GM18498 (cell line): ENCODE measurements around the gene YIPF7.

ENCODE experiments used
- ATAC-seq: cut with Tn5 transposase; IDR thresholded peaks from one replicate; pipeline ENCODE4 v1.9.1; 2021; ENCODE audit warnings: mild to moderate bottlenecking, moderate library complexity; ENCODE audit not compliant: unreplicated experiment

YIPF7 gene

DNA sequence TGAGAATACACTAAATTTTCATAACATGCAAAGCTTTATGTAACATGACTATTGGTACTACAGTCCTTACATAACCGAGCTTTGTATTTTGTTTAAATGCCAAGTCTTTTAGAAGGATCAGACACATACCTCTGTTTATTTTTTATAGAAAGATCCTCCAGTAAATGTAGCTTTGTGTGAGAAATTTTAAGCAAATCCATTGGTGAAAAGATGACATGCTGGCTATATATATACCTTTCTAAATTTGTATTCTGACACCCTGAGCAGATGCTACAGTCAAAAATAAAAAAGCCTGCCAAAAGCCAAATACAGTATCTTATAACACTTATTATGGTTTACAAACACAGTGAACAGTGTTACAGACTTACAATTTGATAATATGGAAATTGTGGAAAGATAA, at the start of gene YIPF7:
YIPF7 (minus strand) TSS at position 201 of the 400 bp plus-strand sequence. CDS start 1,525 bp downstream, outside the sequence.
- ATAC-seq: no peak

DNA sequence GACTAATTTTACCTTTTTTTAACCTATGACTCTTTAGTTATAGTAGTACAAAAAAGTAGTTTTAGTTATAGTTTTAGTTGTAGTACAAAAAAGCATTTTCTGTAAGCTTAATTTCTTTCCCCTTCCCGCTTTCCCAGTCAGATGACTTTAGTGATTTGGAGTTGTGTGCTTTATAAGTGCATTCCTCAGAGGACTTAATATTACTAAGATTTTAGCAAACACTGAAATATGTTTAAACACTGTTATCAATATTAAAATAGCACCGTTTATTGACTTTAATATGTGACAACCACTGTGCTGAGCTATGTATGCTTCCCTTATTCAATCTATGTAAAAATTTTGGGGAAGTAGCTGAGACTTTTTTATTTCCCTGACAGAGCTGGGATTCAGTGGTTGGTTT, 49.6 kb upstream of the YIPF7 start:
- no peak for ATAC-seq

DNA sequence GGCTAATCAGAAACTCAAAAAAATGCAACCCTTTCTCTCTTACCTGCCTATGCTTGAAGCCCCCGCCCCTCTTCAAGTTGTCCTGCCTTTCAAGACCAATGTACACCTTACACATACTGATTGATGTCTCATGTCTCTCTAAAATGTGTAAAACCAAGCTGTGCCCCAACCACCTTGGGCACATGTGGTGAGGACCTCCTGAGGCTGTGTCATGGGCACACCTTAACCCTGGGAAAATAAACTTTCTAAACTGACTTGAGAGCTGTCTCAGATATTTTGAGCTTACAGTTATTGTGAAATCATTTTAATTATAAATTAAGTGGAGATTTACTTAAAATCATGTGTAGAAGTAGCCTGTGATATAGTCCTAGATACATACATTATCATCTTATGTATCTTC, 49.0 kb upstream of the YIPF7 start:
- no peak for ATAC-seq

DNA sequence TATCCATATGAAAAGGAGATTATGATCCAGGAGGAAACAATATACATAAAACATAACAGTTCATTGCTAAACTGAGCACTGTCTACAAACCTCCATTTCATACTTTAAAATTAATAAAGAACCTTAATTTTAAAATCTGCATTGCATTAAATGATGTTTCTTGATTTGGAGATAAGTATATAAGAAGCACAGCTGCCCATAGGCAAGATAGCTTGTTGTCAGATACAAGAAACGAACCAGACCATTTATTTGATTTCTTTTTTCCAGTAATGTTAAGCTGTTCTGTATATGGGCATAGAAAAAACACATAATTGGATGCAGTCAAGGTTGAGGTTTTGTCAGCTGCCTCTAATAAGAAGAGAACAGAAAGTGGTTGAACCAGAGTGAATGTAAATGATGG, 33.2 kb upstream of the YIPF7 start:
- ATAC-seq: no peak

DNA sequence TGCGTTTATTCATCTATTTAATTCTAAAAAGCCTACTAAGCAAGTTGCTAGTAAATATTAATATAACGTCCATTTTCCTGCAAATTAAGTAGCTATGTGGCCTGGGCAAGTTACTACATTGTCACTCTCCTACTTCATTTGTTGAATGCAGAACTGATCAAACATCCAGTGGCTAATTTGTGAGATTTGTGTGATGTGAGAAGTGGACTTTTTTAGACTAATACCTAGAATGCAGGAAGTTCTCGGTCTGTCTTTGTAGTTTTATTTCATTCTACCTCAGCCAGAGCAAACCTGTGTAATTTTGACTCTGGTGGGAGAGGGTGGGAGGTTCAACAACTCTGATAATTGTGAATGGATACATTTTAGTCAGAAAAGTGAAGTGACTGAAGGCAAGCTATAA, 27.6 kb upstream of the YIPF7 start:
- peak; percentile 9 for ATAC-seq

DNA sequence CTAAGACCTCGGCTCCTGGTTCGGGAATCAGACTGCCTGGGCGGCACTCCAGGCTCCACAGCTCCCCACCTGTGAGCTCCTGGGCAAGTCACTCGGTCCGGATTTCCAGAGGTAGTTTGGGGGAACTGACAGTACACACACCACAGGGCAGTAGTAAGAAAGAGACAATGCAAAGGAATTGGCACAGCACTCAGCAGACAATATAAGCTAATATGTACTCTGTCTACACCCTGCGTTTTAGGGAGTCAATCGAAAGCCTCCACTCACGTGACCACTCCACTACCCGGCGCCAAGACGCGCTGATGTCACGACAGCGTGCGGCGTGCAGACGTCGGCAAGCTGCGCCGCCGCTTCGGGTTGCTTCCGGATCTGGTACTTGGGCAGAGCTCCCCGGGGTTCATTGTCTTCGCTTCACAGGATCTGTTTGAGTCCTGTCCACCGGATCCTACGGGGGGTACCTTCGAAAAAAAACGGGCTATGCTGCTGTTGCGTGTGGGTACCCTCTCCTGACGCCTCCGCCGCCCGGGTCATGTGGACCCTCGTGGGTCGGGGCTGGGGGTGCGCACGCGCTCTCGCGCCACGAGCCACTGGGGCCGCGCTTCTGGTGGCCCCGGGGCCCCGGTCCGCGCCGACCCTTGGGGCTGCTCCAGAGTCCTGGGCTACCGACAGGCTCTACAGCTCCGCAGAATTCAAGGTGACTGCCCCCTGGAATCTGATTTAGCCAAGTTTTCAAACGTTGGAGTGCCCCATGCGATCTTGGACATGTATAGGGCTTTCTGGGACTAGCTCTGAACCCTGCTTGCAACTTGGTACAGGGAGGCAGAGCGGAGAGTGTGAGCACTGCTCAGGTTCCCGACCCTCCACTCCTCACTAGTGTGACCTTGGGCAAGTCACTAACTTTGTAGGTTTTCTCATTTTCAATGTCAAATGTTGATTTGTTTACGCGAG, 26.9 kb upstream of the YIPF7 start, which contains the start of gene GUF1:
GUF1 (plus strand) TSS at position 327 of the 948 bp plus-strand sequence; CDS start at position 530, 203 bp downstream.
- peak; percentile 96 for ATAC-seq

DNA sequence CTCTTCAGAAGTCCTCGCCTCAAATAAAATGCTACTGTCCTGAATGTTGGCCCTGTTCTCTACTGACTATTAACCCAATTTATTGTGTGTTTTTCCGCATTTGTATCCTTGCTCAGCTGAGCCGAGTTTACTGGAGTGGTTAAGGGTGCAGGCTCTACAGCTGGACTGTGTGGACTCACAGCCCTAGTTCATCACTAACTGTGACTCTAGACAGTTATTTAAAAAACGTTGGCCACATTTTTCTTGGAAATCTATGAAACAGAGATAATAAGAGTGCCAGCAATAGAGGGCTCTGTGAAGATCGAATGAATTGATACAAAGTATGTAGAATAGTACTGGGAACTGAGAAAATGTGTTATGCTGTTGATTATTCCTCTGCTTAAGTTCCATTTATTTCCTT, 23.9 kb upstream of the YIPF7 start:
- ATAC-seq: no peak

DNA sequence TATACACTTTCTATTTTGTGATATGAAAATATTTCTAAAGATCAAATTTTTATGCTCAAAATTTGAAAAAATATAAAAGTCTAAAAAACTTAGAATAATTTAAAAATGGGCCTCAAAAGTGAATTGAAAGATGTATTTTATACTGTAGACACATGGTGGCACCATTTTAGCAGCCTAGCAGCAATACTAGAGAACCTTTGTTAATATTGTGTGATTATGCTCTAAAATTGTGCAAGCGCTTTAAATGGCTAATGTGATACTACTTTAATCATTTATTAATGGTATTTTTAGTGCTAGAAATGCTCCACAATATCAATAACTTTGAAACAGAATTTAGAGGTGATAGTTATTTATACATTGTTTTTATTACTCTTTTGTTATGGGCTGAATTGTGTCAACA, 23.0 kb upstream of the YIPF7 start:
- ATAC-seq: no peak

DNA sequence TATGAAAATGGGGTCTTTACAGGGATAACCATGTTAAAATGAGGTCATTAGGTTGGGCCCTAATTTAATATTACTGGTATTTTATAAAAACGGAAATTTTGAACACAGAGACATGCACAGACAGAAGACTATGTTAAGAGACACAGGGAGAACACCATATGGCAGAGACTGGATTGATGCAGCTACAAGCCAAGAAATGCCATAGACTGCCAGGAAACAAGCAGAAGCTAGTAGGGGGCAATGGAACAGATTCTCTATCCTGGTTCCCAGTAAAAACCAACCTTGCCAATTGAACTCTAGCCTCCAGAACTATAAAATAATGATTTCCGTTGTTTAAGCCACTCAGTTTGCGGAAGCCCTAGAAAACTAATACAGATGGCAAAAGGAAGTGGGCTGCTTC, 20.2 kb upstream of the YIPF7 start:
- ATAC-seq: no peak

DNA sequence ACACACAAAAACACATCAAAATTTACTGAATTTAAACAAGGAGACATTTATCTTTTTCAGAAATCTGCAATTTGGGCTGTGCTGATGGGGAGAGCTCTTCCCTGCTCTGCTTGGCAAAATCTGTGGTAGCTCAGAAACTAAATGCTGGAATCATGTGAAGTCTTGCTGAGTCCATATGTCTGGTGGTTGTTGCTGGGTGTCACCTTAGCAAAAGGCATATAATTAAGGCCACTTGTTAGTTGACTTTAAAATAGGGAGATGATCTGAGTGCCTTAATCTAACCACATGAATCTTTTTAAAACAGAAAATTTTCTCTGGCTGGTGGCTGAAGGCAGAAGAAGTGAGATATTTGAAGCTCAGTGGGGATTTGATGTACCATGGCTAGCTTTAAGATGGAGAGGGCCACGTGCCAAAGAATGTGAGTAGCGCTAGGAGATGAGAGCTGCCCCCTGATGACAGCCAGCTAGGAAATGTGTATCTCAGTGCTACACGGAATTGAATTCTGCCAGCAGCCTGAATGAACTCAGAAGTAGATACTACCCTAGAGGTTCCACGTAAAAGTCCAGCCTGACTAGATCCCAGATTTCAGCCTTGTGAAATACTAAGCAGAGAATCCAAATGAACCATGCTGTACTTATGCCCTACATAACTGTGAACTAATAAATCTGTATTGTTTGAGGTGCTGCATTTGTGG, 19.2 kb upstream of the YIPF7 start:
- no peak for ATAC-seq

DNA sequence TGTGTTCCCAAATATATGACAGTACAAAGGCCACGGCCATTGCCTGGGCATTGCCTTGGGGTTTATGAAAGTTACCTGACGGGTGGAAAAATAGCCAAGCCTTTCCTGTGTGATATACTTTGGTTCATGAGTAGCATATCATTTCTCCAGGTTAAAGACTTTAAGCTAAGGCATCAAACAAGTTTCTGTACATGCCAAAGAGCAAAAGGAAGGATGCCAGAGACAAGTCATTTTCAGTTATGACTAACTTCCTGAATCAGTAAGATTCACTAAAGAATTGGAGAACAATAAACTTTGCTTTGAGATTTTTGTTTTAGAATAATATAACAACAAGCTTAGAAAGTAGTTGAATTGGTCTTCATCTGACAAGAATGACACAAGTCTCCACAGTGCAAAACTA, 17.1 kb upstream of the YIPF7 start:
- ATAC-seq: no peak

DNA sequence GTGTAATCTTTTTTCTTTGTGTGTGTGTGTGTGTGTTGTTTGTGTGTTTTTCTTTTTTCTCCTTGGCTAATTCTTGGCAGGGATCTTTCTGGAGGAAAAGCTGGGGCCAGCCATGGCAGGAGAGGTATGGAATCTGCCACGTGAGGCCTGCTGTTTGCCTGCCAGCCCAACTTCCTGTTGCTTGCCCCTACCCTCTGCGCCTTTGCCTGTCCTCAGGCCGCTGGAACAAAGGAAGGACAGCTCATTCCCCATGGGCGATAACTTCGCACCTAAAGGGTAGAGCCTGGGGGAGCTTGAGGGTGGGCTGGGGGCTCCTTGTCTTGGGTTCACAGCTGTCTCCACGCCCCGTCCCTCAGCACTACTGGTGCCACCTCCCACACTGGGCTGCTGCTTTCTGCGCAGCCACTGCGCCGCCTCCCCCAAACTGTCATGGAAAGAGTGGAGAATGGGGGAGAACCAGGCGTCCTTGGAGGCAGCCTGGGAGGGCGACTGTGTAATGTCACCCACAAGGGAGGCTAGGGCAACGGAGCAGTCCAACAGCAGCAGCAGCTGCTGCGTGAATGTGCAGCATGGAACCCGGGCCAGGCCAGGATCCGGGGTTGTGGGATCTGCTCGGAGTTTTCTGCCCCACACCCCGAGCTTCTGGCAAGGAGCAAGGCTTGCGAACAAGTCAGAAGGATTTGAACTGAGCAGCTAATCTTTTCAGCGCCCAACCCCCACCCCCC, 12.3 kb upstream of the YIPF7 start:
- no peak for ATAC-seq

DNA sequence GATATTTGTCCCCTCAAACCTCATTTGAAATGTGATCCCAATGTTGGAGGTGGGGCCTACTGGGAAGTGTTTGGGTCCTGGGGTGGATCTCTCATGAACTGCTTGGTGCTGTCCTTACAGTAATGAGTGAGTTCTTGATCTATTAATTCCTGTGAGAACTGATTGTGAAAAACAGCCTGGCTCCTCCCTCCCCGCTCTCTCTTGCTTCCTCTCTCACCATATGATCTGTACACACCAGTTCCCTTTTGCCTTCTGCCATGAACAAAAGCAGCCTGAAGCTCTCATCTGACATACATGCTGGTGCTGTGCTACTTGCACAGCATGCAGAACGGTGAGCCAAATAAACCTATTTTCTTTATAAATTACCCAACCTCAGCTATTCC, 11.2 kb upstream of the YIPF7 start:
- ATAC-seq: peak; percentile 78

DNA sequence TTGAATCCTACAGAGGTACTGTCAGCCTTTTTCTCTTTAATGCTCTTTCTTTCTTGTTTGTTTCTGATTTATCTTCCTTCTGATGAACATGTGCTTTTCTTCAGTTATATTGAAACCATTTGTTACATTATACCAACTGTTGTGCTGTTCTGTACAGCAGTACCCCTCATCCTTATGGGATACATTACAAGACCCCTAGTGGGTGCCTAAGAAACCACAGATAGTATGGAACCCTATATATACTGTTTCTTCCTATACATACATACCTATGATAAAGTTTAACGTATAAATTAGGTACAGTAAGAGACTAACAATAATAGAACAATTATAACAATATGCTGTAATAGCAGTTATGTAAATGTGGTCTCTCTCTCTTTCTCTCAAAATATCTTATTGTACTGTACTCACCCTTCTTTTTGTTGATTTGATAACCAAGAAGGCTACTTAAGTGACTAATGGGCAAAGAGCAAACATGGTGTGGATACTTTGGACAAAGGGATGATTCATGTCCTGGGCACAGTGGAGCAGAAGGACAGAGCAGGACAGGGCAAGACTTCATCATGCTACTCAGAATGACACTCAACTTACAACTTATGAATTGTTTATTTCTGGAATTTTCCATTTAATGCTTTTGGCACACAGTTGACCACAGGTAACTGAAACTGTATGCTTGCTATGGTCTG, 10.7 kb upstream of the YIPF7 start:
- ATAC-seq: no peak

DNA sequence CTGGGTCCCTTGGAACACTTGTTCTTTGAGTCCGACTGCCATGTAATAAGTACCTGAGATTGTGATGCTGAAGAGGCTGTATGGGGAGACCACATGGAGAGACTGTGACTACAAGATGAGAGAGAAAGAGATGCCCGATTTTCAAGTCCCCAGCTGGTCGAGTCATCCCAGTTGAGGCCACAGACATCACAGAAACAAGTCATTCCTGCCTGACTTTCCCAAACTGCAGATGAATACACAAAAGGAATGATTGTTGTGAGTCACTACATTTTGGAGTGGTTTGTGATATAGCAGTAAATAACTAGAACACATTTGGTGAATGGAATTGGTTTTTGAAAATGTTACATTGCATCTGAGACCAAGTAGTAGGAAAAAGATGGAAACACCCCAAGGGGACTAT, 9.0 kb upstream of the YIPF7 start:
- no peak for ATAC-seq

DNA sequence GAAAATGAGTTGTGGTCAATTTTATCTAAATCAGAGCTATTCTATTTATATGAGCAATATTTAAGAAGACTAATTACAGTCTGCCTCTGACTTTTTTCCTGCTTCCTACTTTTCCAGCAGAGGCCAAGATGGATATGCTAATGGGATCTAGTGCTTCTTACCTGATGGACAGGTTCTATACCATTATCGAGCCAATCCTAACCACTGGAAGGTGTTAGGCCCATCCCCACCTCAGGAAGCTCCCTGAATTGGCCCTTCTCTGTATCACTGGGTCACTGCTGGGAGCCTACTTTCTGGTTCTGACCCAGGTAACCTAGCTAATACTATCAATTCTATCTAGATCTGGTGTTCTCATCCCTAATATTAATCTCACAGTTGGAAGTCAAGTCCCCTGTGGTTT, 577 bp upstream of the YIPF7 start:
- ATAC-seq: no peak

DNA sequence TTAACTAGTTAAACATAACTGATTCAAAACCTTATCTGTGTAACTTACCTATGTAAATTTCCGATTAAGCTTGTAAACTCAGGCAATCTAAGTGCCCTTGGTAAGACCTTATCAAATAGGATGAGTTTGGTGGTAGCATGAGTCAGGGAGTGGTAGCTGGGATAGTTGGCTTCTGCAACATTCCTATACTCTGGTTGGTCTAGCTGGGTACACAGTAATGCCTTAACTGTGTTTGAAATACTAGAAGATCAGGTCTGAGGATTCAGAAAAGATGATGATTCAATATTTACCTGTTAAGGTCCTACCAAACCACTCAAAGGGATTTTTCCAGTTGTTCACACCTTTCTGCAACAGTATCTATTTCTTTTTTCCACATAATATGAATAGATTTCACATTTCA, 5.3 kb downstream of the YIPF7 start:
- ATAC-seq: no peak

DNA sequence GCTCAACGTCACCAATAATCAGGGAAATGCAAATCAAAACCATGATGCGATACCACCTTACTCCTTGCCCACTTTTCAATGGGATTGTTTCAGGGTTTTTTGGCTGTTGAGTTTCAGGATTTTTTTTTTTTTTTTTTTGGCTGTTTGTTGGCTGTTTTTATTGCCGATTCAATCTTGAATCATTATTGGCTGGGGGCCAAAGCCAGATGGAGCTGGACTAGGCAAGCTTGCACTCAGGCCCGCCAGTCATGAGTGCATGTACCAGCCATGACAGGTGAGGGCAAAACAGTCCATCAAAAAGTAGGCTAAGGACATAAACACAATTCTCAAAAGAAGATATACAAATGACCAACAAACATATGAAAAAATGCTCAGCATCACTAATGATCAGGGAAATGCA, 13.3 kb downstream of the YIPF7 start:
- no peak for ATAC-seq

DNA sequence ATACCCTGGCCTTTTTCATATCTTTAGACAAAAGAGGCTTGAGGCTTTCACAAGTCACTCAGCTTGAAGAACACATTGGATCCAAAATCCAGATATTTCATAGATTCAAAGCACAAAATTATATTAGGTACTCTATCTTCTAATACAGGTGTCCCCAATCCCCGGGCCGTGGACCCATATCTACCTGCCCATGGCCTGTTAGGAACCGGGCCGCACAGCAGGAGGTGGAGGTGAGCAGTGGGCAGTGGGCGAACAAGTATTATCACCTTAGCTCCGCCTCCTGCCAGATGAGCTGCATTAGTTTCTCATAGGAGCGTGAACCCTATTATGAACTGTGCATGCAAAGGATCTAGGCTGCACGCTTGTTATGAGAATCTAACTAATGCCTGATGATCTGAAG, 18.7 kb downstream of the YIPF7 start:
- no peak for ATAC-seq

DNA sequence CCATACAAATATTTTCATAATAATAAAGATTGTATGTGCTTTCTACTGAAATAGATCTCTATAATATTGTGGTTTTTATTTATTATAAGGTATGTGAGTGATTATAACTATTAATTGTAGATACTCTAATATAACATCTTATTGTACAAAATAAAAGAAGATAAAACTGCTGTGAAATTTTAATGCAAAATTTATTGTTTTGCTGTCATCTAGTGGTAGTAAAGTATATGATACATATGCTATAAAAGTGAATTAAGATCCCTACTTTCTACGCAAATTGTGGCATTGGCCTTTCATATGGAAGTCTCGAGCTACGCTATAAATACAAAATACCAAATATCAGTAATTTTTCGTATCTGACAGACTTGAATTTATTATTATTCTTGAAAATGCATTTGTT, 19.3 kb downstream of the YIPF7 start:
- ATAC-seq: no peak
